HepG2 (cell line): ENCODE results near the gene AUNIP. TPM values are rescaled to one million over a fixed set of nuclear protein-coding genes. Genes with fewer than 3 reads are reported as not detected.

Experiments used
- FLYWCH1 ChIP-seq: sonication (generic); formaldehyde crosslinking; IDR thresholded peaks from 2 replicates; pipeline ENCODE4 v1.8.1; 2023; ENCODE audit warnings: mild to moderate bottlenecking, missing genetic modification reagents
- HDAC6 ChIP-seq: fragments of 200-600 bp; sonication (generic); IDR thresholded peaks from 2 replicates; pipeline ENCODE4 v1.7.0; 2017; ENCODE audit warnings: mild to moderate bottlenecking, antibody characterized with exemption, low read length, low read depth
- MAX ChIP-seq: IDR thresholded peaks from 2 replicates; pipeline ENCODE4 v1.6.1; 2012; ENCODE audit warnings: inconsistent platforms
- NFIB ChIP-seq: sonication (generic); formaldehyde crosslinking; IDR thresholded peaks from 2 replicates; pipeline ENCODE4 v1.9.0; 2021; ENCODE audit warnings: missing genetic modification reagents, mild to moderate bottlenecking, borderline replicate concordance
- SOX6 ChIP-seq, 2 experiments: fragments of 450-650 bp in 1 of 2; sonication (generic) in 1 of 2; formaldehyde crosslinking in 1 of 2; IDR thresholded peaks; 2 replicates each; pipeline versions ENCODE4 v1.4.0 to v1.6.1; 2017 to 2020; ENCODE audit warnings: antibody characterized with exemption in 1 of 2, mild to moderate bottlenecking in 1 of 2, missing genetic modification reagents in 1 of 2
- ZNF263 ChIP-seq: sonication (generic); formaldehyde crosslinking; IDR thresholded peaks from 2 replicates; pipeline ENCODE4 v1.4.0; 2020; ENCODE audit warnings: missing genetic modification reagents
- ZNF44 ChIP-seq: sonication (generic); formaldehyde crosslinking; IDR thresholded peaks from 2 replicates; pipeline ENCODE4 v1.5.1; 2020; ENCODE audit warnings: mild to moderate bottlenecking, missing genetic modification reagents
- ZNF562 ChIP-seq: sonication (generic); formaldehyde crosslinking; IDR thresholded peaks from 2 replicates; pipeline ENCODE4 v1.8.0; 2022; ENCODE audit warnings: missing genetic modification reagents, borderline replicate concordance
- ZNF609 ChIP-seq: sonication (generic); formaldehyde crosslinking; IDR thresholded peaks from 2 replicates; pipeline ENCODE4 v1.4.0; 2020; ENCODE audit warnings: mild to moderate bottlenecking, missing genetic modification reagents, borderline replicate concordance
- ZNF747 ChIP-seq: sonication (generic); formaldehyde crosslinking; IDR thresholded peaks from 2 replicates; pipeline ENCODE4 v1.8.1; 2023; ENCODE audit warnings: missing genetic modification reagents, mild to moderate bottlenecking, borderline replicate concordance
- polyA plus RNA-seq, 8 experiments: library from polyadenylated mRNA; depleted of rRNA in 3 of 8; stranded (reverse) in 7 of 8; unstranded in 1 of 8; fragments of >200 nt; fragmentation: Illumina TruSeq in 4 of 8; extraction: Trizol in 4 of 8; gene quantifications; 2 replicates each; pipeline versions ENCODE4 v1.2.1 to v1.2.3, GENCODE V29; 2011 to 2016; ENCODE audit warnings: low read depth in 4 of 8, missing spikeins in 1 of 8, mixed read lengths in 1 of 8; ENCODE audit not compliant: insufficient read depth in 1 of 8
- total RNA-seq, 5 experiments: library from RNA; depleted of rRNA; stranded (reverse); fragments of >200 nt; fragmentation: Illumina TruSeq; extraction: Trizol; gene quantifications; 2 replicates each; pipeline ENCODE4 v1.2.3, GENCODE V29; 2016; ENCODE audit warnings: low read depth in 1 of 5
- TF ChIP-seq, protein P1 (sequence below): sonication (generic); formaldehyde crosslinking; IDR thresholded peaks from 2 replicates; pipeline ENCODE4 v1.4.0; 2020; ENCODE audit warnings: missing genetic modification reagents, mild to moderate bottlenecking, borderline replicate concordance

Gene AUNIP
- total and polyA plus RNA-seq, 2 of the 13 experiments (the other 11 are each of a cell fraction or from before 2014, with no cell fraction given) = 3.8 to 12.3 TPM

DNA sequence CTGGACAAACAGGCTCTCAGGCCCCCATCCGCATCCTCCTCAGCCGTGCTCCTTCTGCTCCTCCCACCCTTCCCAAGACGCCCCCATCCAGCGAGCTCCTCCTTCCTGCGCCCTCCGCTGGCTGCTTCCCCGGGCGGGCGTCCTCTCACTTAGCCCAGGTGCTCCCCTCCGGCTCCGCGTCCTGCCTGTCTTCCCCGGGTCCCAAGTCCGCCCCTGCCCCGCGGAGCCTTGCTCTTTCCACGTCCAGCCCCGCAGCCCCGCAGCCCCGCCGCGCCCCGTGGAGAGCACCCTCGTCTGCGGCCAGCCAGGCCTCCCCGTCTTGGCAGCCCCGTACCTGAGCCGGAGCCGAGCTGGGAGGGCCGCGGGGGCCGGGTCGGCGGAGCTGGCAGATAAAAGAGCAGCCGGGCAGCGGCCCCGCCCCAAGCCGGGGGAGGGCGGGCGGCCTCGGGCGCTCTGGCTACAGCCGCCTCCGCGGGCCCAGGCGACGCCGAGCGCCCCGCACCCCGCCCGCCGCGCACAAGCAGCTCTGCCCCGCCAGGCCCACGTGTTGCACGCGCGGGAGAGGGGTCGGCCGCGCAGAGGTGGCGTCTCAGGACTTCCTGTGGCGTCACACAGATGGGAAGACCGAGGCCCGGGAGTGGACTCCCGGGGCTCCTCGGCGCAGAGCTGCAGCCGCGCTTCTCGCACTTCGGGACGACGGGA lies 16.0 kb upstream of the AUNIP start, which contains the start of gene PAQR7 (continued):
- TF ChIP-seq HDAC6 = no peak
- TF ChIP-seq, protein P1, sequence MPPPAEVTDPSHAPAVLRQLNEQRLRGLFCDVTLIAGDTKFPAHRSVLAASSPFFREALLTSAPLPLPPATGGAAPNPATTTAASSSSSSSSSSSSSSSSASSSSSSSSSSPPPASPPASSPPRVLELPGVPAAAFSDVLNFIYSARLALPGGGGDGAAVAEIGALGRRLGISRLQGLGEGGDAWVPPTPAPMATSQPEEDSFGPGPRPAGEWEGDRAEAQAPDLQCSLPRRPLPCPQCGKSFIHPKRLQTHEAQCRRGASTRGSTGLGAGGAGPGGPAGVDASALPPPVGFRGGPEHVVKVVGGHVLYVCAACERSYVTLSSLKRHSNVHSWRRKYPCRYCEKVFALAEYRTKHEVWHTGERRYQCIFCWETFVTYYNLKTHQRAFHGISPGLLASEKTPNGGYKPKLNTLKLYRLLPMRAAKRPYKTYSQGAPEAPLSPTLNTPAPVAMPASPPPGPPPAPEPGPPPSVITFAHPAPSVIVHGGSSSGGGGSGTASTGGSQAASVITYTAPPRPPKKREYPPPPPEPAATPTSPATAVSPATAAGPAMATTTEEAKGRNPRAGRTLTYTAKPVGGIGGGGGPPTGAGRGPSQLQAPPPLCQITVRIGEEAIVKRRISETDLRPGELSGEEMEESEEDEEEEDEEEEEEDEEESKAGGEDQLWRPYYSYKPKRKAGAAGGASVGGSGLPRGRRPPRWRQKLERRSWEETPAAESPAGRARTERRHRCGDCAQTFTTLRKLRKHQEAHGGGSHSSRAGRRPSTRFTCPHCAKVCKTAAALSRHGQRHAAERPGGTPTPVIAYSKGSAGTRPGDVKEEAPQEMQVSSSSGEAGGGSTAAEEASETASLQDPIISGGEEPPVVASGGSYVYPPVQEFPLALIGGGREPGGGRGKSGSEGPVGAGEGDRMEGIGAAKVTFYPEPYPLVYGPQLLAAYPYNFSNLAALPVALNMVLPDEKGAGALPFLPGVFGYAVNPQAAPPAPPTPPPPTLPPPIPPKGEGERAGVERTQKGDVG = peak; percentile 81
- TF ChIP-seq ZNF44 (CRISPR knock-in tag) = no peak
- TF ChIP-seq ZNF263 (CRISPR knock-in tag) = peak; percentile 98
- peak; percentile 88; the same call in 1 of the 2 replicates for TF ChIP-seq ZNF747
- TF ChIP-seq SOX6 (IDR thresholded peaks at IDR 0.05) = no peak
- 0 out of 2 replicates have a peak, but pooled peaks have one; percentile 4 for TF ChIP-seq SOX6 (CRISPR knock-in tag; IDR thresholded peaks at IDR 0.05)
- no peak for TF ChIP-seq NFIB (CRISPR knock-in tag)
- TF ChIP-seq ZNF609 = 0 out of 2 replicates have a peak, but pooled peaks have one; percentile 31
- peak; percentile 57; the same call in 1 of the 2 replicates for TF ChIP-seq ZNF562 (CRISPR knock-in tag)
- no peak for TF ChIP-seq FLYWCH1 (CRISPR knock-in tag)
- peak; percentile 99 for TF ChIP-seq MAX
